ENCODE results near the gene SLC1A2. TPM values are rescaled to one million over a fixed set of nuclear protein-coding genes. Genes with fewer than 3 reads are reported as not detected.

Gene SLC1A2
- total and polyA plus RNA-seq, 2 of the 4 experiments (the other 2 are of a cell fraction): 0.15 to 0.54 TPM

DNA sequence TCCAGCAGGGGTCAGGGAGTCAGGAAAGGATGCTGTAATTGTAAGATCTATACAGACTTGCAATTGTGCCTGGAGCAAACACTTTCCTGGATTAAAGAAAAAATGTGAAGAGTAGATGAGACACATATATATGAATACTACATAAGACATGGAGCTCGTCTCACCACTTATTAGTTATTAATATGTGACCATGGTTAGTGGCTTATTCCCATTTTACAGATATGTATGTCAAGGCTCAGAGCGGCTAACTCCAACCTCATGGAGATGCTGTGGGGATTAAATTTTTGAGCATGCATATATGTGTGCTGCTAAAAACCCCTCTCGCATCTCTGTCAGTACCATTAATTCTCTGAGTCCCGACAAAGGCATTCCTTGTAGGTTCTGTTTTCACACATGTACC is 125.7 kb downstream of the SLC1A2 start:
- no peak overlapping the region for H4K5ac ChIP-seq (ENCODE audit: low read depth, low read length)
- H3K18ac ChIP-seq (ENCODE audit: low read depth, low read length): no peak overlapping the region
- H4K91ac ChIP-seq (ENCODE audit: insufficient read depth, low read depth, low read length): no peak overlapping the region
- H4K8ac ChIP-seq (ENCODE audit: low read depth in 2 of 2, low read length in 2 of 2): no peak overlapping the region
- no peak overlapping the region for H2BK5ac ChIP-seq (ENCODE audit: low read depth, low read length, poor library complexity, severe bottlenecking)
- H3K27ac ChIP-seq (ENCODE audit: insufficient read depth, low read length): no peak overlapping the region
- no peak overlapping the region for H3K4ac ChIP-seq (ENCODE audit: low read depth, low read length)
- no peaks in the 10 kb centered on the region for H3K27me3 ChIP-seq (ENCODE audit: control insufficient read depth, insufficient read depth, low read length)
- no peak overlapping the region for H2AK5ac ChIP-seq (ENCODE audit: low read depth, low read length)
- in situ Hi-C loops (cut with MboI; ENCODE audit: low sequenced_read_pairs): no loop called here
- no peak overlapping the region for H2AK9ac ChIP-seq (replicated peaks; ENCODE audit: low read depth, low read length, poor library complexity)
- no peak overlapping the region for H3K23ac ChIP-seq (ENCODE audit: low read depth, low read length)
- BruUV-seq (replicated peaks): no TSS peak
- no peaks in the 10 kb centered on the region for H3K36me3 ChIP-seq (ENCODE audit: control insufficient read depth, insufficient read depth, low read length)
- no peak overlapping the region for H3K9ac ChIP-seq (ENCODE audit: low read depth, low read length)
- no peaks in the 10 kb centered on the region for H3K79me1 ChIP-seq (ENCODE audit: low read depth in 1 of 2, low read length in 2 of 2)
- no peaks in the 10 kb centered on the region for H4K20me1 ChIP-seq (ENCODE audit: insufficient read depth, low read length)
- intact Hi-C loops (cut with micrococcal nuclease): no loop called here
- no peak overlapping the region for H3K56ac ChIP-seq (ENCODE audit: extremely low read depth, insufficient read depth, low read length)
- no peak overlapping the region for H2BK15ac ChIP-seq (ENCODE audit: low read depth, low read length)
- CTCF ChIA-PET: interaction anchor here (3.2 kb wide), 1 partner anchor 12 kb away, joined by 8 read pairs; no protein-coding TSS in a partner anchor
- H3K4me2 ChIP-seq (ENCODE audit: low read depth, low read length): no peak overlapping the region
- dilution Hi-C loops (cut with HindIII; ENCODE audit: low sequenced_read_pairs, unreplicated experiment): no loop called here
- peaks cover 3% of the 10 kb centered on the region; the same call in 1 of the 2 replicates for H3K9me1 ChIP-seq (ENCODE audit: insufficient read depth, low read length)
- DNase-seq (no peak), ATAC-seq (ENCODE audit: low read depth) (no peak)
- no peak for TF ChIP-seq CEBPB (IDR thresholded peaks at IDR 0.05; ENCODE audit: low read depth, low read length)
- TF ChIP-seq MXI1 (IDR thresholded peaks at IDR 0.05; ENCODE audit: borderline replicate concordance, low read depth, low read length): no peak
- no peak for TF ChIP-seq CHD1 (IDR thresholded peaks at IDR 0.05; ENCODE audit: low read depth, low read length)
- TF ChIP-seq, protein P1, sequence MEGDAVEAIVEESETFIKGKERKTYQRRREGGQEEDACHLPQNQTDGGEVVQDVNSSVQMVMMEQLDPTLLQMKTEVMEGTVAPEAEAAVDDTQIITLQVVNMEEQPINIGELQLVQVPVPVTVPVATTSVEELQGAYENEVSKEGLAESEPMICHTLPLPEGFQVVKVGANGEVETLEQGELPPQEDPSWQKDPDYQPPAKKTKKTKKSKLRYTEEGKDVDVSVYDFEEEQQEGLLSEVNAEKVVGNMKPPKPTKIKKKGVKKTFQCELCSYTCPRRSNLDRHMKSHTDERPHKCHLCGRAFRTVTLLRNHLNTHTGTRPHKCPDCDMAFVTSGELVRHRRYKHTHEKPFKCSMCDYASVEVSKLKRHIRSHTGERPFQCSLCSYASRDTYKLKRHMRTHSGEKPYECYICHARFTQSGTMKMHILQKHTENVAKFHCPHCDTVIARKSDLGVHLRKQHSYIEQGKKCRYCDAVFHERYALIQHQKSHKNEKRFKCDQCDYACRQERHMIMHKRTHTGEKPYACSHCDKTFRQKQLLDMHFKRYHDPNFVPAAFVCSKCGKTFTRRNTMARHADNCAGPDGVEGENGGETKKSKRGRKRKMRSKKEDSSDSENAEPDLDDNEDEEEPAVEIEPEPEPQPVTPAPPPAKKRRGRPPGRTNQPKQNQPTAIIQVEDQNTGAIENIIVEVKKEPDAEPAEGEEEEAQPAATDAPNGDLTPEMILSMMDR (conservative IDR thresholded peaks at IDR 0.05; ENCODE audit: low read depth, low read length): no peak
- TF ChIP-seq, protein P2, sequence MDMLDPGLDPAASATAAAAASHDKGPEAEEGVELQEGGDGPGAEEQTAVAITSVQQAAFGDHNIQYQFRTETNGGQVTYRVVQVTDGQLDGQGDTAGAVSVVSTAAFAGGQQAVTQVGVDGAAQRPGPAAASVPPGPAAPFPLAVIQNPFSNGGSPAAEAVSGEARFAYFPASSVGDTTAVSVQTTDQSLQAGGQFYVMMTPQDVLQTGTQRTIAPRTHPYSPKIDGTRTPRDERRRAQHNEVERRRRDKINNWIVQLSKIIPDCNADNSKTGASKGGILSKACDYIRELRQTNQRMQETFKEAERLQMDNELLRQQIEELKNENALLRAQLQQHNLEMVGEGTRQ (IDR thresholded peaks at IDR 0.05; ENCODE audit: low read depth, low read length): no peak
- TF ChIP-seq FOS (IDR thresholded peaks at IDR 0.05; ENCODE audit: low read depth, low read length): no peak
- no peak for TF ChIP-seq RAD21 (IDR thresholded peaks at IDR 0.05; ENCODE audit: low read length)
- no peak for TF ChIP-seq RCOR1 (IDR thresholded peaks at IDR 0.05; ENCODE audit: insufficient replicate concordance, low read length)
- TF ChIP-seq RFX5 (IDR thresholded peaks at IDR 0.05; ENCODE audit: low read depth, low read length): no peak
- TF ChIP-seq MAFK (IDR thresholded peaks at IDR 0.05; ENCODE audit: low read depth, low read length): no peak
- no peak for TF ChIP-seq SMC3 (IDR thresholded peaks at IDR 0.05; ENCODE audit: low read depth, low read length)
- no peak for TF ChIP-seq MAZ (IDR thresholded peaks at IDR 0.05; ENCODE audit: borderline replicate concordance, low read depth, low read length)
- POLR2A ChIA-PET (ENCODE audit: unreplicated experiment): no interaction called here
- no peak overlapping the region for H2BK120ac ChIP-seq (ENCODE audit: low read depth, low read length)
- H3K9me3 ChIP-seq (ENCODE audit: control insufficient read depth, insufficient read depth, low read length): no peaks in the 10 kb centered on the region
- H3K4me3 ChIP-seq (ENCODE audit: insufficient read depth, low read depth, low read length): no peak overlapping the region
- WGBS, 2 experiments (ENCODE audit: extremely low coverage in 2 of 2, insufficient read length in 1 of 2): no CpG with 5 or more reads among the region's 4 CpGs
- no peak overlapping the region for H2BK20ac ChIP-seq (ENCODE audit: low read depth, low read length)
- peaks cover 9% of the 10 kb centered on the region for H3K4me1 ChIP-seq (ENCODE audit: control insufficient read depth, insufficient read depth, low read length)
- no peak overlapping the region for H2AFZ ChIP-seq (replicated peaks; ENCODE audit: low read length, poor library complexity)
- H3K14ac ChIP-seq (replicated peaks; ENCODE audit: low read depth, low read length): no peak overlapping the region

Data from IMR-90 (cell line).